DOHH2 (cell line): Measurements from ENCODE around the gene AMH.

Experiments
- H3F3A ChIP-seq: fragments of 200-600 bp; sonication (generic), shearing (Covaris generic); 2 replicates; pipeline ENCODE4 v1.6.0; 2016; ENCODE audit warnings: antibody characterized with exemption, mild to moderate bottlenecking; ENCODE audit not compliant: control insufficient read depth, insufficient read depth
- H3K27ac ChIP-seq: fragments of 200-600 bp; sonication (generic); 2 replicates; pipeline ENCODE4 v1.5.1; 2014; ENCODE audit warnings: low read depth, mild to moderate bottlenecking, low read length, moderate library complexity
- H3K27me3 ChIP-seq: fragments of 200-600 bp; sonication (generic); 2 replicates; pipeline ENCODE4 v1.6.1; 2014; ENCODE audit warnings: mild to moderate bottlenecking, low read length, mixed read lengths; ENCODE audit not compliant: control insufficient read depth
- H3K36me3 ChIP-seq: fragments of 200-600 bp; sonication (generic); 2 replicates; pipeline ENCODE4 v1.6.1; 2014; ENCODE audit warnings: mild to moderate bottlenecking, low read length, moderate library complexity, mixed read lengths; ENCODE audit not compliant: control insufficient read depth
- H3K4me1 ChIP-seq: fragments of 200-600 bp; sonication (generic); 2 replicates; pipeline ENCODE4 v1.6.1; 2014; ENCODE audit warnings: mild to moderate bottlenecking, low read length, mixed read lengths; ENCODE audit not compliant: control insufficient read depth
- H3K4me2 ChIP-seq: fragments of 200-600 bp; sonication (generic); 2 replicates; pipeline ENCODE4 v1.6.0; 2014; ENCODE audit warnings: mild to moderate bottlenecking, low read length, moderate library complexity
- H3K4me3 ChIP-seq: fragments of 200-600 bp; sonication (generic); 2 replicates; pipeline ENCODE4 v1.5.1; 2014; ENCODE audit warnings: mild to moderate bottlenecking, low read length, mixed read lengths
- H3K79me2 ChIP-seq: fragments of 200-600 bp; sonication (generic); 2 replicates; pipeline ENCODE4 v1.6.1; 2014; ENCODE audit warnings: mild to moderate bottlenecking, low read length, mixed read lengths; ENCODE audit not compliant: control insufficient read depth
- H3K9me2 ChIP-seq: fragments of 200-600 bp; sonication (generic); replicated peaks from 2 replicates; pipeline ENCODE4 v1.6.1; 2014; ENCODE audit warnings: mild to moderate bottlenecking, low read length, mixed read lengths; ENCODE audit not compliant: control insufficient read depth
- H3K9me3 ChIP-seq: fragments of 200-600 bp; sonication (generic); 2 replicates; pipeline ENCODE4 v1.6.1; 2014; ENCODE audit warnings: antibody characterized with exemption, low read length, mixed read lengths; ENCODE audit not compliant: control insufficient read depth, insufficient read depth
- H4K20me1 ChIP-seq: fragments of 200-600 bp; sonication (generic); 2 replicates; pipeline ENCODE4 v1.6.0; 2014; ENCODE audit warnings: low read depth, mild to moderate bottlenecking, antibody characterized with exemption, low read length, moderate library complexity; ENCODE audit not compliant: control insufficient read depth, insufficient read depth
- CTCF ChIP-seq: fragments of 200-600 bp; sonication (generic); IDR thresholded peaks from one replicate; pipeline ENCODE4 v1.5.1; 2014; ENCODE audit warnings: antibody characterized with exemption, mild to moderate bottlenecking, low read depth, low read length; ENCODE audit not compliant: poor library complexity, severe bottlenecking
- EZH2phosphoT487 ChIP-seq: fragments of 200-600 bp; sonication (generic); IDR thresholded peaks from 2 replicates; pipeline ENCODE4 v1.6.1; 2017; ENCODE audit warnings: borderline replicate concordance, mild to moderate bottlenecking, antibody characterized with exemption, low read length, moderate library complexity, mixed read lengths

AMH gene

GRCh38 chr19:2282062-2282861, 33.1 kb downstream of the AMH start, which contains the start of gene PEAK3:
PEAK3 (minus strand) TSS chr19:2282175; CDS start chr19:2280931, 1,244 bp downstream.
- Histone ChIP-seq H3K27me3 (peaks cover 13% of the 10 kb centered on the region), H3K4me3 (peak within 1 kb of the TSS; percentile 38), H3K9me3 (no peaks in the 10 kb centered on the region), H3K79me2 (no peaks in the 10 kb centered on the region), H3K9me2 (no peaks in the 10 kb centered on the region), H3K4me2 (peak within 1 kb of the TSS; percentile 50), H4K20me1 (no peaks in the 10 kb centered on the region), H3K4me1 (peaks cover 17% of the 10 kb centered on the region), H3F3A (peaks cover 5% of the 10 kb centered on the region; the same call in 1 of the 2 replicates), H3K36me3 (no peaks in the 10 kb centered on the region), H3K27ac (no peak within 1 kb of the TSS)
- TF ChIP-seq CTCF (no peak), EZH2phosphoT487 (no peak)

- H3K4me2 ChIP-seq, result peak overlapping the region; percentile 50
- no peaks in the 10 kb centered on the region for H3K36me3 ChIP-seq
- no peaks in the 10 kb centered on the region for H3K9me2 ChIP-seq
- H3K79me2 ChIP-seq, result no peaks in the 10 kb centered on the region
- no peaks in the 10 kb centered on the region for H3K9me3 ChIP-seq
- H3F3A ChIP-seq, result peaks cover 8% of the 10 kb centered on the region; the same call in 1 of the 2 replicates
- no peak for TF ChIP-seq EZH2phosphoT487
- no peak for TF ChIP-seq CTCF
- peaks cover 23% of the 10 kb centered on the region for H3K4me1 ChIP-seq
- peaks cover 13% of the 10 kb centered on the region for H3K27me3 ChIP-seq
- H3K4me3 ChIP-seq, result no peak overlapping the region
- no peak overlapping the region for H3K27ac ChIP-seq
- H4K20me1 ChIP-seq, result no peaks in the 10 kb centered on the region
Measured at GRCh38 chr19:2282862-2283237, 33.7 kb downstream of the AMH start.

- H3K9me3 ChIP-seq, result no peaks in the 10 kb centered on the region
- no peaks in the 10 kb centered on the region for H3K9me2 ChIP-seq
- H3K27me3 ChIP-seq, result peaks cover 13% of the 10 kb centered on the region
- H3F3A ChIP-seq, result peaks cover 8% of the 10 kb centered on the region; the same call in 1 of the 2 replicates
- peaks cover 34% of the 10 kb centered on the region for H3K4me1 ChIP-seq
- H3K27ac ChIP-seq, result no peak overlapping the region
- H3K4me2 ChIP-seq, result no peak overlapping the region
- H3K4me3 ChIP-seq, result no peak overlapping the region
- H3K79me2 ChIP-seq, result peaks cover 5% of the 10 kb centered on the region
- no peaks in the 10 kb centered on the region for H4K20me1 ChIP-seq
- TF ChIP-seq CTCF (no peak), EZH2phosphoT487 (no peak)
- H3K36me3 ChIP-seq, result no peaks in the 10 kb centered on the region
Measured at GRCh38 chr19:2283835-2284507, 34.8 kb downstream of the AMH start.
